Pulmonary artery endothelial cell (primary cell): ENCODE data around the gene LUZP2. TPM values are rescaled to one million over a fixed set of nuclear protein-coding genes. Genes with fewer than 3 reads are reported as not detected.

Experiments used
- DNase-seq: peaks from one replicate; pipeline ENCODE4 v3.0.0-alpha.2; 2011; ENCODE audit warnings: low read depth, low spot score
- total RNA-seq: library from RNA; depleted of rRNA; stranded (reverse); fragments of >200 nt; gene quantifications from 2 replicates; pipeline ENCODE4 v1.2.3, GENCODE V29; 2014

The LUZP2 gene
- total RNA-seq, 1 donor from 2014 or later: not detected

DNA sequence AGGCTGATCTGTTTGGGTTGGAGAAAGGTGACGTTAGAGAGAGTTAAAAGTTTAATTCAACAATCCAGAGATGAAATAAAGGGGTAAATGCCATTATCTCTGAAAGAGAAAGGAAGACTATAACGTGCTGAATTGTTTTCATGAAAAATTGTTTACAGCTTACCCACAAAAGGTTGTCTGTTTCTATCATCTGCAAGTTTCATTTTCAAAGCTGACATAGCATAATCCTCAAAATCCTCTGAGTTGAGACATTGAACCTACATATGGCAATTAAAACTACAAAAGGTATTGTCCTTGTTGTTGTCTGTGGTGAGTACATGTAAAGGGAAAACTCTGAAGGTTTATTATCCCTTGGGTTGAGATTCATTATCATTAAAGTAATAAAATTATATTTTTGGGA lies 569.9 kb downstream of the LUZP2 start:
- no peak for DNase-seq

DNA sequence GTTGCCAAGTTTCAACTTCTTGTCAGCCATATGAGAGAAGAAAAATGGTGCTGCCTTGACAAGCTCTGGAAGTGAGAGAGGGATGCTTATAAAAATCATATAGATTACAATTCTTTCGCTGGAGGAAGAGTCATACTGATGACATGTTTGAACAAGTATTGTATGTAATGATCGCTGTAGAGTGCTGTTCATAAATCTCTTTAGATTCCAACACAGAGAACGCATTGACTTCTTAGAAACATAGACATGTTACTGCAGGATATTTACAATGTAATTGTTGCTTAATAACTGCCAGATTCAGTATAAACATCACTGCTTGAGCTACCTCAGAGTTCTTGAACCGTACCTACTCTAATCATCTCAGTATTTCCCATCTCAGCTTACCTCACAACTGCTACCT lies 571.6 kb downstream of the LUZP2 start:
- no peak for DNase-seq

GRCh38 chr11:25094085-25094802 lies 597.4 kb downstream of the LUZP2 start:
- DNase-seq: no peak

- no peak for DNase-seq
Measured at GRCh38 chr11:25119416-25119815, 622.6 kb downstream of the LUZP2 start.
